Measurements from ENCODE around the gene USH1C.

Gene USH1C

DNA sequence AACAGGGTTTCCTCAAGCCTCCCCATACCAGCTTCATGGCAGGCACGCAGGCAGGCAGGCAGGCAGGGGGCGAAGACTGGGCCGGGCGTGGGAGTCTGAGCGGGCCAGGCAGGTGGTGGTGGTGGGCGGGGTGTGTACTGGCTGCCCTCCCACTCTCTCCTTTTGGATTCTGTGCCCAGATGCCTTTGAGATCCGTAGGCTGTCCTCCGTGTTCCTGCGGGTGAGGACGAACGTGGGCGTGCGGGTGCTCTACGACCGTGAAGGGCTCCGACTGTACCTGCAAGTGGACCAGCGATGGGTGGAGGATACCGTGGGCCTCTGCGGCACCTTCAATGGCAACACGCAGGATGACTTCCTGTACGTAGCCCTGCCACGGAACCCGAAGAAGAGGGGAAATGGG is 25.8 kb upstream of the USH1C start:
- no peak for DNase-seq (ENCODE audit: low spot score)

- DNase-seq (ENCODE audit: low spot score) = no peak
These were observed 24.7 kb upstream of the USH1C start for GRCh38 chr11:17568944-17569343.

- DNase-seq (ENCODE audit: low spot score) = no peak
These were observed 20.4 kb upstream of the USH1C start for GRCh38 chr11:17564687-17565042.

- DNase-seq (ENCODE audit: low spot score) = no peak
These were observed 19.9 kb upstream of the USH1C start for GRCh38 chr11:17563961-17564686.

DNA sequence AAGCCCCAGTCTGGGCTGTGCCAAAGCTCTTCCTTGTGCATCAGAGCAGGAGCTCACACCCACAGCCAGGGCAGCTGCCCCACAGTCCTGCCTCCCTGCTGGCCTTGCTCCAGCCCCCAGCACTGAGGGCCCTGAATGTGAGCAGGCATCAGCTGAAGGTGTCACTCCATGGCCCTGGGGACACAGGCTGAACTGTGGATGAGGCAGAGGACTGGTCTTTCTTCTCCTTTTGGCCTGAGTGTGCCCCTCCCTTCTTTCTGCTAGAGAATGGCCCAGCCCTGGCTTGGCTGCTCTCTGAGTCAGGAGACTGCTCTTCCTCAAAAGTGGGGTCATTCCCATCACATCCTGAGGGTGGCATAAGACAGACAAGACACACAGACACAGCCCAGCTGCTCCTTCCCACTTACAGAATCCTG is 19.0 kb upstream of the USH1C start:
- DNase-seq (ENCODE audit: low spot score) = no peak

DNA sequence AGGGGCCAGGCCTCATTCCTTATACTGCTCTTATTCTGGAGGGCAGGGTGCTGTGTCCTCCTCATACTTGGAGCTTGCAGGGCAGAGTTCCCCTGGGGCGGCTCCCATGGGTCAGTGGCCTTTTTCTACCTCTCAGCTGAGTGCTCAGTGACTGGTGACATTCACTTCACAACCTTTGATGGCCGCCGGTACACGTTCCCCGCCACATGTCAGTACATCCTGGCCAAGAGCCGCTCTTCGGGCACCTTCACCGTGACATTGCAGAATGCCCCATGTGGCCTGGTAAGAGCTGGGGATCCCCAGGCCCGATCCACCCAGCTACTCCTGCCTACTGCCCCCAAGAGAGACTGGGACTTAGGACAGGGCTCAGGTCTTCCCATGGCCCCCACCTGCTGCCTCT is 17.3 kb upstream of the USH1C start:
- no peak for DNase-seq (ENCODE audit: low spot score)

- DNase-seq (ENCODE audit: low spot score) = no peak
These were observed 16.8 kb upstream of the USH1C start for GRCh38 chr11:17561111-17561415.

DNA sequence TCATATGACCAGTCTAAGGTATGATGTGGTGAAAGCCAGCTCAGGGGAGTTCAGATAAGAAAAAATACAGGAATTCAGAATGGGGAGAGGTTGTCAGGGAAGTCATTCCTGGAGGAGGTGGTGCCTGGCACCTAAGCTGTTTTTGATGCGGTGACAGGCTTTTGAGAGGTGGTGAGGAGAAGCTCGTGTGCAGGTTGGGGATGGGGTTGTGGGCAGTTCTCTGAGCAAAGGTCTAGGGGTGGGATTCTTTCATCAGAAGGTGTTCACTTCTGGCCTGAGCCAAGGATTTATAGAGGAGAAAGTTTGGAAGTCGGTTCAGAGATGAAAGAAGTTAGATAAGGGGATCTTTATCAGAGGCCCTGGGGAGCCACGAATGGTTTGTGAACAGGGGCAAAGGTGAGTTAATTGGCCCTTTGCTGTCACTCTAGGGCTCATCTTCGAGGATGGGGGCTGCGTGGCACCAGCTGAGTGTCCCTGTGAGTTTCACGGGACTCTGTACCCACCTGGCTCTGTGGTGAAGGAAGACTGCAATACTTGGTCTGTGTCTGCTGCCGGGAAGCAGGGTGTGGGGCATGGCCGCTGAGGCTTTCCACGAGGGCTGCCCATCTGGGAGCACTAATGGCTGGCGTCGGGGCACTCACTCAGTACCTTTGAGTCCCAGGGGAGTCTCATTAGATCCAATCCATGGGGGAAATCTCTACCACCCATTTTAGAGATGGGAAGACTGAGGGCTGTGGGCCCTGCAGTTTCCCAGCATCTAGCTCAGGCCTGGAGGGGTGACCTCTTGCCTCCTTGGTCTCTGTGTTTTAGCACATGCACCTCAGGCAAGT is 16.3 kb upstream of the USH1C start:
- no peak for DNase-seq (ENCODE audit: low spot score)

DNA sequence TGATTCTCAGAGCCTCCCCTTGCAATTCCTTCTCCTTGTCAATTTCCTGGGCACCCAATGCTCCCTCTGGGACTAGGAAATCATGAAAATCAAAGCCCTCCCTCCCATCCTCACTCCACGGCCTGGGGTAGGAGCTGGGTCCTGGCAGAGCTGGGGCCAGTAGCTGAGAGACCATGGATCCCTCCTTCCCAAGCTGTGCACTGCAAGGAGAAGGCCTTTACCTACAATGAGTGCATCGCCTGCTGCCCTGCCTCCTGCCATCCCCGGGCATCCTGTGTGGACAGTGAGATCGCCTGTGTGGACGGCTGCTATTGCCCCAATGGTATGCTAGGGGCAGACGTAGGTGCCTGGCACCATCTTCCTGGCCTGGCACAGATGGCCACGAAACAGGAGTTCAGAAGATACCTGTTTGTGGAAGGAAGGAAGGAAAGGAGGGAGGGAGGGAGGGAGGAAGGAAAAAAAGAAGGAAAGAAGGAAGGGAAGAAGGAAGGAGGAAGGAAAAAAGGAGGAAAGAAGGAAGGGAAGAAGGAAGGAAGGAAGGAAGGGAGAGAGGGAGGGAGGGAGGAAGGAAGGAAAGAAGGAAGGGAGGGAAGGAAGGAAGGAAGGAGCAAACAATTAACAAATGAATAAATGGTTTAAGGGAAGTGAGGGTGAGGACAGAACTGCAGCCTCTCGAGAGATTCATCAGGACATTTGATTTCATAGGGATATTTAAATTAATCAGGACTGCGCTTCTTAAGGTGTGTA is 15.3 kb upstream of the USH1C start:
- no peak for DNase-seq (ENCODE audit: low spot score)

GRCh38 chr11:17558916-17559315 is 14.7 kb upstream of the USH1C start:
- no peak for DNase-seq (ENCODE audit: low spot score)

DNA sequence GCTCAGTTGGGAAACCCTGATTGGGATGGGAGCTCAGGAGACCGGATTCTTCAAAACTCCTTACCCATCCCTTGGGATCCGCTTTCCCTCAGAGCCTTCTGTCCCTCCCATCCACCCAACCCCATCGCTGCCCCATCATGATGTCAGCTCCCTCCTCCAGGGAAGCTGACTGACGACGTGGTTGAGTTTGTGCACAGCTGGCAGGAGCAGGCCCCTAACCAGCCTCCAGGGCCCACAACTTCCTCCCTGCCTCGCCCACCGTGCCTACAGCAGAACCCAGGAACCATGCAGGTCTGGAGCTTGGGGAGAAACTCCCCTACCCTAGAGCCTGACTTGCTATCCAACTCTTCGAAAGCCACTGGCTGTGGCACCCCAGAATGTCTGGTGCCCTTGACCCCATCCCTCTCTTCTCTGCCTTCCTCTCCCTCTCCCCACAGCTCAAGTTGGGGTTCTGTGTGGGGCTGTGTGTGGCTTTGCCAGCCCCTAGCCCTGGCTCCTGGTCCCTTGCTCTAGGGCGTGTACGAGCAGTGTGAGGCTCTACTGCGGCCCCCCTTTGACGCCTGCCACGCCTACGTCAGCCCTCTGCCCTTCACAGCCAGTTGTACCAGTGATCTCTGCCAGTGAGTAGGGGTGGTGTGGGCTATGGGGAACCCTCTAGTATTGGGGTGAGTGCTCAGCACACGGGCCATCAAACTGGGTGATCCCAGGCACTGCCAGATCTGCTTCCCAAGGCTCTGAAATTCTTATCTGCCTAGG is 14.0 kb upstream of the USH1C start:
- no peak for DNase-seq (ENCODE audit: low spot score)

- no peak for DNase-seq (ENCODE audit: low spot score)
These were observed 12.8 kb upstream of the USH1C start for GRCh38 chr11:17556999-17557398.

- DNase-seq (ENCODE audit: low spot score) = no peak
These were observed 10.3 kb upstream of the USH1C start for GRCh38 chr11:17554487-17554886.

- DNase-seq (ENCODE audit: low spot score) = no peak
These were observed 9.0 kb upstream of the USH1C start for GRCh38 chr11:17553249-17553546.

- DNase-seq (ENCODE audit: low spot score) = no peak
These were observed 8.4 kb upstream of the USH1C start for GRCh38 chr11:17552392-17553248.

DNA sequence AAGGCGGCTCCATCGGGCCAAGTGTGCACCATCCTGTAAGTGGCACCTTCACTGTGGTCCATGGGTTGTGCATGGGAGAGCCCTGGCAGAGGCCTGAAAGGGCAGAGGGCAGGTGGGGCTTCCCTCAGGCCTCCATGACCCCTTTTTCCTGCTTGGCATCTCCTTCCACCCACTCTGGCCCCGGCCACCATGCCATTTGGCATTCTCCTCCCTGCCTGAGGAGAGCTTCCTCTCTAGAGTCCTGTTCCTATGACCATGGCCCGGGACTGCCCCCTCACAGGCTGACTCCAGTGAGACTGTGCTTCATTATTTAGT is 7.8 kb upstream of the USH1C start:
- DNase-seq (ENCODE audit: low spot score) = no peak

GRCh38 chr11:17551347-17552040 is 7.3 kb upstream of the USH1C start:
- no peak for DNase-seq (ENCODE audit: low spot score)

- DNase-seq (ENCODE audit: low spot score) = no peak
These were observed 6.5 kb upstream of the USH1C start for GRCh38 chr11:17550450-17551346.

DNA sequence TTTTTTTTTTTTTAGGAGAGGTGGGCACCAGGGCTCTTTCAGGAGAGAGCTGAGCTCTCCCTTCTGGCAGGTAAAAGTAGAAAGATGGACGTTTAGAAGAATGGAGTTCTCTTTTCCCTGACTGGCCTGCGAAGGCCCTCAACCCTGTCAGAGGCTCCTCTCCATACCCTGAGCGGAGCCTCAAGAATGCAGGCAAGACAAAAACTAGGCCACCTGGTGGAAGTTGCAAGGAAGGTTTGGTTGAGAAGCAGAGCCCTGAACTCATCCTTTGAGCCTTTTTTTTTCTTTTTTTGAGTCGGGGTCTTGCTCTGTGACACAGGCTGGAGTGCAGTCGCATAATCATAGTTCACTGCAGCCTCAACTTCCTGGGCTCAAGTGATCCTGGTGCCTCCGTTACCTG is 4.2 kb upstream of the USH1C start:
- DNase-seq (ENCODE audit: low spot score) = no peak

DNA sequence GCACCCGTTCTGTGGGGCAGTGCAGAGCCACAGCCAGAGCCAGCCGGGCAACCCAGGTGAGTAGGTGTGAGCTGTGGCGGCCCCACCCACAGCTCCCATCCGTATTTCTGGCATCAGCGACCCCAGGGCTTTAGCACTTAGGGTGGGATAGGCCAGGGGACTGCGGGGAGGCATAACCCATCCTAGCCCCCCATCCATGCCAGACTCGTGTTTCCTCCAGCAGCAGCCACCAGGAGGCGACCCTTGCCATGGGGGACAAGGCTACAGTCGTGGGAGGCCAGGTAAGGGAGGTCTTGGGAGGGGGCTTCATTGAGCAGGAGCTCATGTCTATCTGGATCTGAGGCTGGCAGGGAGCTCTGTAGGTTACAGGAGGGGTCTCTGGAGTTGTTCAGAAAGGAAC is 3.7 kb upstream of the USH1C start:
- DNase-seq (ENCODE audit: low spot score) = no peak
